Neural progenitor cell (in vitro differentiated cells): ENCODE results near the gene SNCG. TPM values are rescaled to one million over a fixed set of nuclear protein-coding genes. Genes with fewer than 3 reads are reported as not detected.
"Not testable (repeated sequence)": the region's sequence is repeated elsewhere in the genome, so short reads cannot be mapped to it uniquely, and the experiment has no call there.

Experiments used
- DNase-seq: peaks from one replicate; pipeline ENCODE4 v3.0.0-alpha.2; 2016; ENCODE audit warnings: low spot score
- H2AFZ ChIP-seq: fragments of 200-600 bp; sonication (generic); replicated peaks from 2 replicates; pipeline ENCODE4 v1.6.1; 2016; ENCODE audit warnings: antibody characterized with exemption
- H3F3A ChIP-seq: fragments of 200-600 bp; sonication (generic); 2 replicates; pipeline ENCODE4 v1.6.1; 2016; ENCODE audit warnings: antibody characterized with exemption, low read depth
- H3K27ac ChIP-seq: fragments of 200-600 bp; sonication (generic); 2 replicates; pipeline ENCODE4 v1.5.1; 2016; ENCODE audit warnings: mild to moderate bottlenecking
- H3K27me3 ChIP-seq: fragments of 200-600 bp; sonication (generic); 2 replicates; pipeline ENCODE4 v1.6.1; 2016; ENCODE audit warnings: mild to moderate bottlenecking, moderate library complexity
- H3K36me3 ChIP-seq: fragments of 200-600 bp; sonication (generic); 2 replicates; pipeline ENCODE4 v1.5.1; 2016
- H3K4me1 ChIP-seq: fragments of 200-600 bp; sonication (generic); 2 replicates; pipeline ENCODE4 v1.6.1; 2016; ENCODE audit warnings: mixed run types
- H3K4me2 ChIP-seq: fragments of 200-600 bp; sonication (generic); 2 replicates; pipeline ENCODE4 v1.6.1; 2016
- H3K4me3 ChIP-seq: fragments of 200-600 bp; sonication (generic); 2 replicates; pipeline ENCODE4 v1.5.1; 2016
- H3K79me2 ChIP-seq: fragments of 200-600 bp; sonication (generic); 2 replicates; pipeline ENCODE4 v1.6.1; 2016; ENCODE audit warnings: low read depth
- H3K9ac ChIP-seq: fragments of 200-600 bp; sonication (generic); 2 replicates; pipeline ENCODE4 v1.6.1; 2016
- H3K9me3 ChIP-seq: fragments of 200-600 bp; sonication (generic); 2 replicates; pipeline ENCODE4 v1.5.1; 2016; ENCODE audit warnings: low read depth
- H4K20me1 ChIP-seq: fragments of 200-600 bp; sonication (generic); 2 replicates; pipeline ENCODE4 v1.6.1; 2016; ENCODE audit warnings: low read depth
- H3K27ac Mint-ChIP-seq: 3 replicates; pipeline ENCODE4 v1.8.0; 2021; ENCODE audit warnings: mixed read lengths
- H3K27me3 Mint-ChIP-seq: 2 replicates; pipeline ENCODE4 v1.8.0; 2022; ENCODE audit warnings: low read depth, mild to moderate bottlenecking, inconsistent platforms, moderate library complexity, mixed read lengths; ENCODE audit not compliant: insufficient read depth
- H3K36me3 Mint-ChIP-seq: 3 replicates; pipeline ENCODE4 v1.8.0; 2021; ENCODE audit warnings: mixed read lengths
- H3K4me1 Mint-ChIP-seq: 3 replicates; pipeline ENCODE4 v1.8.0; 2021; ENCODE audit warnings: mixed read lengths
- H3K4me3 Mint-ChIP-seq: 3 replicates; pipeline ENCODE4 v1.8.0; 2021; ENCODE audit warnings: mild to moderate bottlenecking, moderate library complexity, mixed read lengths
- H3K9me3 Mint-ChIP-seq: 3 replicates; pipeline ENCODE4 v1.8.0; 2020; ENCODE audit warnings: mixed read lengths
- CTCF ChIP-seq: fragments of 200-600 bp; sonication (generic); IDR thresholded peaks from 2 replicates; pipeline ENCODE4 v1.5.1; 2017; ENCODE audit warnings: antibody characterized with exemption, mild to moderate bottlenecking
- EZH2 ChIP-seq: fragments of 200-600 bp; sonication (generic); IDR thresholded peaks from 2 replicates; pipeline ENCODE4 v1.6.1; 2017; ENCODE audit warnings: antibody characterized with exemption, mild to moderate bottlenecking, moderate library complexity
- EZH2phosphoT487 ChIP-seq: fragments of 200-600 bp; sonication (generic); IDR thresholded peaks from 2 replicates; pipeline ENCODE4 v1.6.1; 2017; ENCODE audit warnings: antibody characterized with exemption
- total RNA-seq: library from RNA; depleted of rRNA; stranded (reverse); fragments of >200 nt; gene quantifications from 2 replicates; pipeline ENCODE4 v1.2.3, GENCODE V29; 2015; ENCODE audit warnings: low replicate concordance

Gene SNCG
- total RNA-seq, 1 donor from 2014 or later, result not detected

- H3K4me3 Mint-ChIP-seq, result no peak overlapping the region
- Histone ChIP-seq H3K4me3 (no peak overlapping the region), H3K9me3 (no peaks in the 10 kb centered on the region), H4K20me1 (no peaks in the 10 kb centered on the region), H3K79me2 (no peaks in the 10 kb centered on the region), H3K9ac (no peak overlapping the region), H3K4me1 (no peaks in the 10 kb centered on the region), H3K27ac (no peak overlapping the region), H2AFZ (no peak overlapping the region), H3K36me3 (no peaks in the 10 kb centered on the region), H3K4me2 (no peak overlapping the region), H3F3A (no peaks in the 10 kb centered on the region), H3K27me3 (no peaks in the 10 kb centered on the region)
- no peak for DNase-seq
- peaks cover 14% of the 10 kb centered on the region for H3K4me1 Mint-ChIP-seq
- peaks cover 4% of the 10 kb centered on the region for H3K27me3 Mint-ChIP-seq
- TF ChIP-seq CTCF (no peak), EZH2phosphoT487 (no peak), EZH2 (no peak)
- no peaks in the 10 kb centered on the region for H3K36me3 Mint-ChIP-seq
- no peaks in the 10 kb centered on the region for H3K9me3 Mint-ChIP-seq
- no peak overlapping the region for H3K27ac Mint-ChIP-seq
Measured at GRCh38 chr10:86979296-86979818, 21.0 kb downstream of the SNCG start.

- H3K27me3 Mint-ChIP-seq, result peaks cover 4% of the 10 kb centered on the region
Measured at GRCh38 chr10:86979977-86980448, 21.6 kb downstream of the SNCG start.

DNA sequence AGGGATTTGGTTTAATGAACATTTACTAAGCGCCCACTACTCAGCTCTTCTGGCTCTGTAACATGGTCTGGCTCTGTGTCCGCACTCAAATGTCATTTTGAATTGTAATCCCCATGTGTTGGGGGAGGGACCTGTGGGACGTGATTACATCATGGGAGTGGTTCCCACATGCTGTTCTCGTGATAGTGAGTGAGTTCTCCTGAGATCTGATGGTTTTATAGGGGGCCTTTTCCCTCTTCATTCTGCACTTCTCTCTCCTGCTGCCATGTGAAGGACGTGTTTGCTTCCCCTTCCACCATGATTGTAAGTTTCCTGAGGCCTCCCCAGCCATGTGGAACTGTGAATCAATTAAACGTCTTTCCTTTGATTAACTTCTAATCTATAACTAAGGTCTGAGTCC lies 22.6 kb downstream of the SNCG start:
- not testable (repeated sequence) for H3K79me2 ChIP-seq, H3K27ac Mint-ChIP-seq, H3K9me3 Mint-ChIP-seq, H3K4me2 ChIP-seq, H3K9me3 ChIP-seq, H3K4me1 ChIP-seq, H3K27me3 ChIP-seq, H3K4me3 Mint-ChIP-seq, H3K27me3 Mint-ChIP-seq, H2AFZ ChIP-seq, H3K27ac ChIP-seq, H3K9ac ChIP-seq, H3K36me3 Mint-ChIP-seq, H3F3A ChIP-seq, DNase-seq, H3K36me3 ChIP-seq, H3K4me3 ChIP-seq, H4K20me1 ChIP-seq
- H3K4me1 Mint-ChIP-seq, result peaks cover 14% of the 10 kb centered on the region

More at GRCh38 chr10:86979977-86980448, 21.6 kb downstream of the SNCG start:
- Mint-ChIP-seq H3K36me3 (no peaks in the 10 kb centered on the region), H3K27ac (no peak overlapping the region), H3K9me3 (no peaks in the 10 kb centered on the region), H3K4me1 (peaks cover 14% of the 10 kb centered on the region), H3K4me3 (no peak overlapping the region)
- DNase-seq, result no peak
- Histone ChIP-seq H3K9ac (no peak overlapping the region), H3K27me3 (no peaks in the 10 kb centered on the region), H3F3A (no peaks in the 10 kb centered on the region), H3K4me3 (no peak overlapping the region), H2AFZ (no peak overlapping the region), H3K4me2 (no peak overlapping the region), H3K4me1 (no peaks in the 10 kb centered on the region), H3K9me3 (no peaks in the 10 kb centered on the region), H3K79me2 (no peaks in the 10 kb centered on the region), H3K27ac (no peak overlapping the region), H4K20me1 (no peaks in the 10 kb centered on the region), H3K36me3 (no peaks in the 10 kb centered on the region)
- TF ChIP-seq CTCF, result no peak
- no peak for TF ChIP-seq EZH2phosphoT487
- TF ChIP-seq EZH2, result no peak

DNA sequence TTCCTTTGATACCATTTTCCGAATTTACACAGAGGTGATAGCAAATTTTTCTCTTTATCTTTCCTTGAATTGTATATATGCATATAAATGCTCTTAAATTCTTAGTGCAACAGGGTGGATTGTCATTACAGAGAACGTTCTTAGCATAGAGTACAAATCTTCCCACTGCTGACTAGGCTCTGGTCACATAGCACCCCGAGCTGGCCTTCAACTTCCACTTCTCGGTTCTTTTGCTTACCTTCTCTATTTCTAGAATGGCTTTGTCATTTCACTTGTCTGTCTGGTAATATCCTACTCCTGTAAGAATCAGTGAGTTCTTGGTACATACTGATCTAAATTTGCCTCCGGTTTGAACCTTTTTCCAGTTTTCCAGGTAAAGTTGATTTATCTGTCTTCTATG lies 23.3 kb downstream of the SNCG start:
- Histone ChIP-seq H3K27ac (no peak overlapping the region), H3K27me3 (no peaks in the 10 kb centered on the region), H3K4me1 (no peaks in the 10 kb centered on the region), H3K79me2 (no peaks in the 10 kb centered on the region), H3K9me3 (no peaks in the 10 kb centered on the region), H4K20me1 (no peaks in the 10 kb centered on the region), H3K9ac (no peak overlapping the region), H3F3A (no peaks in the 10 kb centered on the region), H2AFZ (no peak overlapping the region), H3K36me3 (no peaks in the 10 kb centered on the region), H3K4me3 (no peak overlapping the region), H3K4me2 (no peak overlapping the region)
- no peak for DNase-seq
- Mint-ChIP-seq H3K9me3 (no peaks in the 10 kb centered on the region), H3K27ac (no peak overlapping the region), H3K36me3 (no peaks in the 10 kb centered on the region), H3K4me1 (peaks cover 14% of the 10 kb centered on the region), H3K27me3 (peaks cover 4% of the 10 kb centered on the region), H3K4me3 (no peak overlapping the region)
- TF ChIP-seq CTCF (no peak), EZH2phosphoT487 (no peak), EZH2 (no peak)

- not testable (repeated sequence) for H3K9me3 ChIP-seq, H3K9me3 Mint-ChIP-seq, DNase-seq, H3K4me1 Mint-ChIP-seq, H3K36me3 Mint-ChIP-seq, H3F3A ChIP-seq, H3K9ac ChIP-seq, H3K4me2 ChIP-seq, H3K27me3 Mint-ChIP-seq, H3K79me2 ChIP-seq, H3K27me3 ChIP-seq, H2AFZ ChIP-seq, H3K4me1 ChIP-seq, H3K27ac Mint-ChIP-seq, H3K36me3 ChIP-seq, H4K20me1 ChIP-seq, H3K4me3 Mint-ChIP-seq, H3K4me3 ChIP-seq, H3K27ac ChIP-seq
Measured at GRCh38 chr10:86984498-86984897, 26.1 kb downstream of the SNCG start.
